ENCODE data around the gene JAK1.

DNA sequence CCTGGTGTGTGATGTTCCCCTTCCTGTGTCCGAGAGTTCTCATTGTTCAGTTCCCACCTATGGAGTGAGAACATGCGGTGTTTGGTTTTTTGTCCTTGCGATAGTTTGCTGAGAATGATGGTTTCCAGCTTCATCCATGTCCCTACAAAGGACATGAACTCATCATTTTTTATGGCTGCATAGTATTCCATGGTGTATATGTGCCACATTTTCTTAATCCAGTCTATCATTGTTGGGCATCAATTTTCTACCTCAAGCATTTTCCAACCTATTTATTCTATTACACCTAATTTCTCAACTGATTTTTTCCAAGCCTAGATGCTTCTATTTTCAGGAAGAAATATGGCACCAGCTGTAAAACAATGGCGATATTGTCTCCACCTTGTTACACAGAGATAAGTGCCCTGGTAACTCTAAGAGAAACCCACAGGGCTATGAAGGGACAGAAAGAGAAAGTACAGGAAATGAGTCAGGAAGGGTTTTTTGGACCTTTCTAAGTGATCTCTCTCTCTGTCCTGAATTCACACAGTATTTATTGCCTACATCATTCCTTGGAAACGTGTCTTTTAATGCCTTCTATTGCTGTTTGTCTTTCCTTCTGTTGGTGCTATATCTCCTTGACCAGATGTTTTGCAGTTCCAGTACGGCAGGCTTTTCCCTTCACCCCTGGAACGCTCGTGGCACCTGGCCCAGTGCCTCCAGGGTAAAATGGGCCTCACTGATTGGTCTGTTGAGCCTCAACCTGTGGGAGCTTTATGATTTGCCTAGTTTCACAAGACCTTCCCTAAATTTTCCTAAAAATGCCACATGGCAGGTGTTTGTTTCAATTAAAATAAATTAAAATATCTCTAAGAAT is 14.6 kb upstream of the JAK1 start:
- TF ChIP-seq EZH2 (IDR thresholded peaks at IDR 0.05; ENCODE audit: insufficient read depth, poor library complexity, severe bottlenecking) (no peak), EZH2phosphoT487 (IDR thresholded peaks at IDR 0.05; ENCODE audit: insufficient read depth, low read depth) (no peak)

Measured in GM23248 (cell line).